Esophagus (tissue), 2 donors: ENCODE results near the gene SNRNP25. TPM values are rescaled to one million over a fixed set of nuclear protein-coding genes. Genes with fewer than 3 reads are reported as not detected.

Experiments used
- H3K27ac ChIP-seq, 2 donors: one replicate each; pipeline ENCODE4 v1.5.1; 2013; ENCODE audit warnings: low read depth in 2 of 2, mild to moderate bottlenecking in 2 of 2, inconsistent platforms in 1 of 2, low read length in 1 of 2, moderate library complexity in 1 of 2
- H3K27me3 ChIP-seq, 2 donors: one replicate each; pipeline ENCODE4 v1.6.1; 2013; ENCODE audit warnings: low read length in 2 of 2, control low read depth in 1 of 2, mild to moderate bottlenecking in 1 of 2; ENCODE audit not compliant: insufficient read depth in 2 of 2, control insufficient read depth in 1 of 2
- H3K36me3 ChIP-seq, 2 donors: one replicate each; pipeline ENCODE4 v1.6.1; 2013; ENCODE audit warnings: low read length in 1 of 2; ENCODE audit not compliant: control insufficient read depth in 2 of 2, insufficient read depth in 2 of 2
- H3K4me1 ChIP-seq, 2 donors: one replicate each; pipeline ENCODE4 v1.6.1; 2013; ENCODE audit warnings: low read length in 1 of 2; ENCODE audit not compliant: control insufficient read depth in 2 of 2, insufficient read depth in 2 of 2
- H3K4me3 ChIP-seq, 2 donors: one replicate each; pipeline ENCODE4 v1.5.1; 2013; ENCODE audit warnings: low read length in 2 of 2, mild to moderate bottlenecking in 2 of 2, low read depth in 1 of 2, moderate library complexity in 1 of 2
- H3K9me3 ChIP-seq, 2 donors: one replicate each; pipeline ENCODE4 v1.6.1; 2013; ENCODE audit warnings: mild to moderate bottlenecking in 2 of 2, low read depth in 1 of 2, low read length in 1 of 2, moderate library complexity in 1 of 2; ENCODE audit not compliant: control insufficient read depth in 2 of 2, insufficient read depth in 1 of 2
- WGBS, 2 donors: extraction: QIAGEN DNeasy Blood & Tissue Kit; methylation state at CpG; one replicate each; pipeline ENCODE4 v1.1.7; 2013; 5-methylcytosine and 5-hydroxymethylcytosine counted together
- polyA plus RNA-seq, 2 donors: library from polyadenylated mRNA; stranded (reverse); fragments of 200-250 nt; gene quantifications; one replicate each; pipeline ENCODE4 v1.2.3, GENCODE V29; 2013
- donor health status: healthy with polysubstance abuse.
- donor health status: Bipolar disorder and iron deficiency.

SNRNP25 gene
- polyA plus RNA-seq, 2 donors: 18.1 to 25.6 TPM

- Histone ChIP-seq H3K27me3 (no peaks in the 10 kb centered on the region), H3K9me3 (no peaks in the 10 kb centered on the region), H3K27ac (peak overlapping the region; percentile 72 to 93), H3K4me1 (peaks cover 21 to 53% of the 10 kb centered on the region in 2 donors), H3K36me3 (peaks cover 0 to 10% of the 10 kb centered on the region in 2 donors), H3K4me3 (no peak overlapping the region)
- 37 to 48% methylated on average over 11 of the region's 11 CpGs for WGBS, 2 donors
Observed at GRCh38 chr16:75580-76501, 22.2 kb downstream of the SNRNP25 start.

- Histone ChIP-seq H3K27me3 (no peaks in the 10 kb centered on the region), H3K4me1 (peaks cover 21 to 47% of the 10 kb centered on the region in 2 donors), H3K4me3 (peak overlapping the region in 1 of 2 donors; percentile 76), H3K36me3 (peaks cover 0 to 11% of the 10 kb centered on the region in 2 donors), H3K9me3 (no peaks in the 10 kb centered on the region), H3K27ac (peak overlapping the region; percentile 87 to 93)
- WGBS, 2 donors: 24 to 31% methylated on average over 12 to 13 of the region's 13 CpGs
Observed at GRCh38 chr16:76535-77272, 23.1 kb downstream of the SNRNP25 start.

DNA sequence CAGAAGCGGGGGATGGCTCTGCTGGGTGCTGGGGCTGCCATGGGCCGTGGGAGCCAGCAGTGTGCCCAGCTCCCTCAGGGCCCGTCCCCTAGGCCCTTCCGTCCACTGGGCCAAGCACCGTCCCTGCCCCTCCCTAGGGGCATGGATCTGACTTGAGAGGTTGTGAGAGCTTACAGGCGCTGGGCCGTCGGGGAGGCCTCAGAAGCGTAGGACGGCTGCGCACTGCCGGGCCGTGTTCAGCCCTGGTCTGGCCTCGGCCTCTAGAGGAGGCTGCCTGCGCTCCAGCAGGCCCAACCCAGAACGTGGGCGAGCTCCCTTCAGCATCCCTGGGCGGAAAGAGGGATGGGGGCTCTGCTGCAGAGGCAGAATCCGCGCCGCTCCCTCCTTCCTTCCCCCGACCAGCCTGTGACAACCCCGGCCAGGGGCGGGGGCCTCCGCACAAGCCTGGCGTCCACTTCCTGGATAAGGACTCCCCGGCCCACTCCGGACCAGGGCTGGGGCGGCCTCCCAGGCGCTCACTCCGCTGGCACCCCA lies 23.7 kb downstream of the SNRNP25 start:
- H3K27me3 ChIP-seq: no peaks in the 10 kb centered on the region
- peak overlapping the region; percentile 87 to 93 for H3K27ac ChIP-seq
- WGBS, 2 donors: 7 to 22% methylated on average over 26 to 31 of the region's 31 CpGs
- H3K4me1 ChIP-seq: peaks cover 21 to 47% of the 10 kb centered on the region in 2 donors
- H3K36me3 ChIP-seq: peaks cover 0 to 13% of the 10 kb centered on the region in 2 donors
- peak overlapping the region; percentile 76 to 88 for H3K4me3 ChIP-seq
- no peaks in the 10 kb centered on the region for H3K9me3 ChIP-seq

- Histone ChIP-seq H3K9me3 (no peaks in the 10 kb centered on the region), H3K27me3 (no peaks in the 10 kb centered on the region), H3K27ac (peak within 1 kb of the TSS; percentile 87 to 93), H3K4me1 (peaks cover 21 to 43% of the 10 kb centered on the region in 2 donors), H3K4me3 (peak within 1 kb of the TSS; percentile 76 to 88), H3K36me3 (peaks cover 0 to 16% of the 10 kb centered on the region in 2 donors)
- WGBS, 2 donors: 0 to 1% methylated on average over 61 to 83 of the region's 83 CpGs
Observed at GRCh38 chr16:77807-78443, 24.3 kb downstream of the SNRNP25 start, which contains the start of gene MPG. MPG (plus strand) TSS chr16:78225; CDS start chr16:78310, 85 bp downstream.

DNA sequence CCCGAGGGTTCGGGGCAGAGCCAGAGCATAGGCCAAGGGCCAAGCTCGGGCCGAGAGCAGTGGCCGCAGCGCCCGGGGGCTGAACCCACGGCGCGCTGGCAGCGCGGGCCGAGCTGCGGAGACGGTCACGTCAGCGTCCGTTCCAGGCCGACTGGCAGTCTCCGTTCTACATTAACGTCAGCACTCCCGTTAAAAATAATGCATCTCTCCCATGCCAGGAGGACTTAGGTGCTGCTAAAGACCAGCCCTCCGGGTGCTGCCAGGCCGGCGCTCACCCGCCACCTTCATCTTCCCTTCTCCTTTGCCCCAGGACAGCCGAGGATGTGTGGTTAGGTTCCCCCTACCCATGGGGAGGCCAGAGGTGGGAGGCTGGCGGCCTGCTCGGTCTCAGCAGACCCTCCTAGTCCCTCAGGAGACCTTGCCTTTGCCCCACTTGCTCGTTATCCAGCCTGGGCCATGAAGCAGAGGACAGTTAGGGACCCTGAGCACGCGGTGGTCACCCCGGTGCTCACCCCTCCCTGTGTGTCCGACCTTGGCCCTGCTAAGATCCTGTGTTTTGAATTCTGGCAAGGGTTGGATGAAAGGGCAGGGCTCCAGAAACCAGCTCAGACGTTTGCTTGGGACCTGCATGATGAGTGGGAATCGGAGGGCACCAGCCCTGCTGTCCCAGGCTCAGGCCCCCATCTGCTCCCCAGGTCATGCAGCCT lies 25.0 kb downstream of the SNRNP25 start:
- 5 to 7% methylated on average over 36 of the region's 36 CpGs for WGBS, 2 donors
- H3K36me3 ChIP-seq: peaks cover 0 to 19% of the 10 kb centered on the region in 2 donors
- H3K9me3 ChIP-seq: no peaks in the 10 kb centered on the region
- no peaks in the 10 kb centered on the region for H3K27me3 ChIP-seq
- H3K4me3 ChIP-seq: peak overlapping the region; percentile 76 to 88
- H3K27ac ChIP-seq: peak overlapping the region; percentile 87 to 93
- peaks cover 15 to 37% of the 10 kb centered on the region in 2 donors for H3K4me1 ChIP-seq

GRCh38 chr16:79151-80054 lies 25.8 kb downstream of the SNRNP25 start:
- Histone ChIP-seq H3K4me3 (no peak overlapping the region), H3K27me3 (no peaks in the 10 kb centered on the region), H3K36me3 (peaks cover 3 to 23% of the 10 kb centered on the region in 2 donors), H3K27ac (no peak overlapping the region), H3K9me3 (no peaks in the 10 kb centered on the region), H3K4me1 (peaks cover 17 to 32% of the 10 kb centered on the region in 2 donors)
- WGBS, 2 donors: 73 to 74% methylated on average over 32 of the region's 32 CpGs

DNA sequence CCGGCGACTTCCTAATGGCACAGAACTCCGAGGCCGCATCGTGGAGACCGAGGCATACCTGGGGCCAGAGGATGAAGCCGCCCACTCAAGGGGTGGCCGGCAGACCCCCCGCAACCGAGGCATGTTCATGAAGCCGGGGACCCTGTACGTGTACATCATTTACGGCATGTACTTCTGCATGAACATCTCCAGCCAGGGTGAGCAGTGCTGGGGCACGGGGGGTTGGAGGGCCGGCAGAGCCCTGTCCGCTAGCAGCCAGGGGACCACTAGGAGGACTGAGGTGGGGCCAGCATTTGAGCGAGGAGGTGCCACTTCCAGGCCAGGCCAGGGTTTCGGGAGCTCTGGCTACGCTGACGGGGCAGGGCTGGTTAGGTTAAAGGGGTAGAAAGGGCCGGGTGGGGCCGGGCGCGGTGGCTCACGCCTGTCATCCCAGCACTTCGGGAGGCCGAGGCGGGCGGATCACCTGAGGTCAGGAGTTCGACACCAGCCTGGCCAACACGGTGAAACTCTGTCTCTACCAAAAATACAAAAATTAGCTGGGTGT lies 29.5 kb downstream of the SNRNP25 start:
- H3K4me1 ChIP-seq: peaks cover 4 to 21% of the 10 kb centered on the region in 2 donors

More for the DNA sequence above, 29.5 kb downstream of the SNRNP25 start:
- Histone ChIP-seq H3K9me3 (no peaks in the 10 kb centered on the region), H3K36me3 (peaks cover 6 to 44% of the 10 kb centered on the region in 2 donors), H3K27me3 (no peaks in the 10 kb centered on the region), H3K27ac (no peak overlapping the region), H3K4me3 (no peak overlapping the region)
- 88 to 90% methylated on average over 25 to 31 of the region's 31 CpGs for WGBS, 2 donors
